ENCODE data around the gene SPG11.
A peak's percentile ranks its signal among the peaks of the same experiment; 100 is the strongest.
"Not testable (repeated sequence)": the region's sequence is repeated elsewhere in the genome, so short reads cannot be mapped to it uniquely, and the experiment has no call there.

SPG11 gene, protein sequence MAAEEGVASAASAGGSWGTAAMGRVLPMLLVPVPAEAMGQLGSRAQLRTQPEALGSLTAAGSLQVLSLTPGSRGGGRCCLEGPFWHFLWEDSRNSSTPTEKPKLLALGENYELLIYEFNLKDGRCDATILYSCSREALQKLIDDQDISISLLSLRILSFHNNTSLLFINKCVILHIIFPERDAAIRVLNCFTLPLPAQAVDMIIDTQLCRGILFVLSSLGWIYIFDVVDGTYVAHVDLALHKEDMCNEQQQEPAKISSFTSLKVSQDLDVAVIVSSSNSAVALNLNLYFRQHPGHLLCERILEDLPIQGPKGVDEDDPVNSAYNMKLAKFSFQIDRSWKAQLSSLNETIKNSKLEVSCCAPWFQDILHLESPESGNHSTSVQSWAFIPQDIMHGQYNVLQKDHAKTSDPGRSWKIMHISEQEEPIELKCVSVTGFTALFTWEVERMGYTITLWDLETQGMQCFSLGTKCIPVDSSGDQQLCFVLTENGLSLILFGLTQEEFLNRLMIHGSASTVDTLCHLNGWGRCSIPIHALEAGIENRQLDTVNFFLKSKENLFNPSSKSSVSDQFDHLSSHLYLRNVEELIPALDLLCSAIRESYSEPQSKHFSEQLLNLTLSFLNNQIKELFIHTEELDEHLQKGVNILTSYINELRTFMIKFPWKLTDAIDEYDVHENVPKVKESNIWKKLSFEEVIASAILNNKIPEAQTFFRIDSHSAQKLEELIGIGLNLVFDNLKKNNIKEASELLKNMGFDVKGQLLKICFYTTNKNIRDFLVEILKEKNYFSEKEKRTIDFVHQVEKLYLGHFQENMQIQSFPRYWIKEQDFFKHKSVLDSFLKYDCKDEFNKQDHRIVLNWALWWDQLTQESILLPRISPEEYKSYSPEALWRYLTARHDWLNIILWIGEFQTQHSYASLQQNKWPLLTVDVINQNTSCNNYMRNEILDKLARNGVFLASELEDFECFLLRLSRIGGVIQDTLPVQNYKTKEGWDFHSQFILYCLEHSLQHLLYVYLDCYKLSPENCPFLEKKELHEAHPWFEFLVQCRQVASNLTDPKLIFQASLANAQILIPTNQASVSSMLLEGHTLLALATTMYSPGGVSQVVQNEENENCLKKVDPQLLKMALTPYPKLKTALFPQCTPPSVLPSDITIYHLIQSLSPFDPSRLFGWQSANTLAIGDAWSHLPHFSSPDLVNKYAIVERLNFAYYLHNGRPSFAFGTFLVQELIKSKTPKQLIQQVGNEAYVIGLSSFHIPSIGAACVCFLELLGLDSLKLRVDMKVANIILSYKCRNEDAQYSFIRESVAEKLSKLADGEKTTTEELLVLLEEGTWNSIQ (N-terminal part only)

DNA sequence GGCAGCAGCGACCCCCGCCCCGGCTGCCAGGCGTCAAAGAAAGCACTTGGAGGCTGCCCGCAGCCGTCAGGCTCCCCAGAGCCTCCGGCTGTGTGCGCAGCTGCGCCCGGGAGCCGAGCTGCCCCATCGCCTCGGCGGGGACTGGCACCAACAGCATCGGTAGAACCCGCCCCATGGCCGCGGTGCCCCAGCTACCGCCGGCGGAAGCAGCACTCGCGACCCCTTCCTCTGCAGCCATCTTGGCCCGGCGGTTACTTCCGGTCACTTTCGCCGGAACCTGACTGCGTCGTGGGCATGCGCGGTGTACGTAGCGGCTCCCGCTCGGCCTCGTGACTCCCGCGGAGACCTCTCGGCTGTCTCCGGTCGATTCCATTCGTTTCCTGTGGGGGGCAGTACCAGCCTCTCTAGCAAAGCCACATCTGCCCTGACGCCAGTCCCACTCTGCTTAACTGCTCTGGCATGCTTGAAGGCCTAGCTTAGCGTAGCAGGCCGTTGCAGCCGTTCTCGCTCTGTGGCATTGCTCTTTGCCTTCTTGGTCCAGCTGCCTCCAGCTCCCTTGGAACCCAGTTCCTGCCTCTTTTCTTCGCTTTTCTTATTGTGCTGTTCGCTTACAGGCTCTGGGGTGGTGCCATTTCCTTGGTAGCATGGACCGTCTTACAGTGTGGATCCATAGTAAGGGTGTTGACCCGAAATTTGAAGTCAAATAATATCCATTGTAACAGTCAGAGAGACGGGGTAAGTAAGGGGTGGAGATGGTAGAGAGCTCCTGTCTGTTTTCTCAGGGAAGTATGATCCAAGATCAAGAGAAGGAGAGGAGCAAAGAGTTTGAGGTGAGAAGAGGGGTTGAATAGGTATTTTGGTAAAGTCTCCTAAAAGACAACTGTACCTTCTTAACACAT lies at the start of gene SPG11:
Gene SPG11 (minus strand): TSS at position 253 of the 899 bp plus-strand sequence. CDS start 15 bp downstream, at position 238.
- DNase-seq: peak; percentile 98

DNA sequence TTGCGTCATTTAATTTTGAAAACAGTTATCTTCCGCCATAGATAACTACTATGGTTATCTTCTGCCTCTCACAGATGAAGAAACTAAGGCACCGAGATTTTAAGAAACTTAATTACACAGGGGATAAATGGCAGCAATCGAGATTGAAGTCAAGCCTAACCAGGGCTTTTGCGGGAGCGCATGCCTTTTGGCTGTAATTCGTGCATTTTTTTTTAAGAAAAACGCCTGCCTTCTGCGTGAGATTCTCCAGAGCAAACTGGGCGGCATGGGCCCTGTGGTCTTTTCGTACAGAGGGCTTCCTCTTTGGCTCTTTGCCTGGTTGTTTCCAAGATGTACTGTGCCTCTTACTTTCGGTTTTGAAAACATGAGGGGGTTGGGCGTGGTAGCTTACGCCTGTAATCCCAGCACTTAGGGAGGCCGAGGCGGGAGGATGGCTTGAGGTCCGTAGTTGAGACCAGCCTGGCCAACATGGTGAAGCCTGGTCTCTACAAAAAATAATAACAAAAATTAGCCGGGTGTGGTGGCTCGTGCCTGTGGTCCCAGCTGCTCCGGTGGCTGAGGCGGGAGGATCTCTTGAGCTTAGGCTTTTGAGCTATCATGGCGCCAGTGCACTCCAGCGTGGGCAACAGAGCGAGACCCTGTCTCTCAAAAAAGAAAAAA lies 49.0 kb upstream of the SPG11 start:
- DNase-seq: peak; percentile 74

DNA sequence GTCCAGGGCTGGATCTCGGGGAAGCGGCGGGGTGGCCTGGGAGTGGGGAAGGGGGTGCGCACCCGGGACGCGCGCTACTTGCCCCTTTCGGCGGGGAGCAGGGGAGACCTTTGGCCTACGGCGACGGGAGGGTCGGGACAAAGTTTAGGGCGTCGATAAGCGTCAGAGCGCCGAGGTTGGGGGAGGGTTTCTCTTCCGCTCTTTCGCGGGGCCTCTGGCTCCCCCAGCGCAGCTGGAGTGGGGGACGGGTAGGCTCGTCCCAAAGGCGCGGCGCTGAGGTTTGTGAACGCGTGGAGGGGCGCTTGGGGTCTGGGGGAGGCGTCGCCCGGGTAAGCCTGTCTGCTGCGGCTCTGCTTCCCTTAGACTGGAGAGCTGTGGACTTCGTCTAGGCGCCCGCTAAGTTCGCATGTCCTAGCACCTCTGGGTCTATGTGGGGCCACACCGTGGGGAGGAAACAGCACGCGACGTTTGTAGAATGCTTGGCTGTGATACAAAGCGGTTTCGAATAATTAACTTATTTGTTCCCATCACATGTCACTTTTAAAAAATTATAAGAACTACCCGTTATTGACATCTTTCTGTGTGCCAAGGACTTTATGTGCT lies 48.4 kb upstream of the SPG11 start:
- DNase-seq: peak; percentile 70

DNA sequence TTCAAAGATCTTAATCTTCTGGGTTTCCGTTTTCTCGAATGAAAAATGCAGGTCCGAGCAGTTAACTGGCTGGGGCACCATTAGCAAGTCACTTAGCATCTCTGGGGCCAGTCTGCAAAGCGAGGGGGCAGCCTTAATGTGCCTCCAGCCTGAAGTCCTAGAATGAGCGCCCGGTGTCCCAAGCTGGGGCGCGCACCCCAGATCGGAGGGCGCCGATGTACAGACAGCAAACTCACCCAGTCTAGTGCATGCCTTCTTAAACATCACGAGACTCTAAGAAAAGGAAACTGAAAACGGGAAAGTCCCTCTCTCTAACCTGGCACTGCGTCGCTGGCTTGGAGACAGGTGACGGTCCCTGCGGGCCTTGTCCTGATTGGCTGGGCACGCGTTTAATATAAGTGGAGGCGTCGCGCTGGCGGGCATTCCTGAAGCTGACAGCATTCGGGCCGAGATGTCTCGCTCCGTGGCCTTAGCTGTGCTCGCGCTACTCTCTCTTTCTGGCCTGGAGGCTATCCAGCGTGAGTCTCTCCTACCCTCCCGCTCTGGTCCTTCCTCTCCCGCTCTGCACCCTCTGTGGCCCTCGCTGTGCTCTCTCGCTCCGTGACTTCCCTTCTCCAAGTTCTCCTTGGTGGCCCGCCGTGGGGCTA lies 47.8 kb upstream of the SPG11 start, which contains the start of the genes B2M and PATL2:
Gene B2M (plus strand): TSS at position 422 of the 647 bp plus-strand sequence. CDS start 30 bp downstream, at position 452.
Gene PATL2 (minus strand): TSS at position 228 of the 647 bp plus-strand sequence. CDS start 34,833 bp downstream, outside the sequence.
- DNase-seq: peak; percentile 97

DNA sequence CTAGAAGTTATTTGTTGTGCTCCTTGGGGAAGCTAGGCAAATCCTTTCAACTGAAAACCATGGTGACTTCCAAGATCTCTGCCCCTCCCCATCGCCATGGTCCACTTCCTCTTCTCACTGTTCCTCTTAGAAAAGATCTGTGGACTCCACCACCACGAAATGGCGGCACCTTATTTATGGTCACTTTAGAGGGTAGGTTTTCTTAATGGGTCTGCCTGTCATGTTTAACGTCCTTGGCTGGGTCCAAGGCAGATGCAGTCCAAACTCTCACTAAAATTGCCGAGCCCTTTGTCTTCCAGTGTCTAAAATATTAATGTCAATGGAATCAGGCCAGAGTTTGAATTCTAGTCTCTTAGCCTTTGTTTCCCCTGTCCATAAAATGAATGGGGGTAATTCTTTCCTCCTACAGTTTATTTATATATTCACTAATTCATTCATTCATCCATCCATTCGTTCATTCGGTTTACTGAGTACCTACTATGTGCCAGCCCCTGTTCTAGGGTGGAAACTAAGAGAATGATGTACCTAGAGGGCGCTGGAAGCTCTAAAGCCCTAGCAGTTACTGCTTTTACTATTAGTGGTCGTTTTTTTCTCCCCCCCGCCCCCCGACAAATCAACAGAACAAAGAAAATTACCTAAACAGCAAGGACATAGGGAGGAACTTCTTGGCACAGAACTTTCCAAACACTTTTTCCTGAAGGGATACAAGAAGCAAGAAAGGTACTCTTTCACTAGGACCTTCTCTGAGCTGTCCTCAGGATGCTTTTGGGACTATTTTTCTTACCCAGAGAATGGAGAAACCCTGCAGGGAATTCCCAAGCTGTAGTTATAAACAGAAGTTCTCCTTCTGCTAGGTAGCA lies 47.0 kb upstream of the SPG11 start:
- DNase-seq: peak; percentile 76

DNA sequence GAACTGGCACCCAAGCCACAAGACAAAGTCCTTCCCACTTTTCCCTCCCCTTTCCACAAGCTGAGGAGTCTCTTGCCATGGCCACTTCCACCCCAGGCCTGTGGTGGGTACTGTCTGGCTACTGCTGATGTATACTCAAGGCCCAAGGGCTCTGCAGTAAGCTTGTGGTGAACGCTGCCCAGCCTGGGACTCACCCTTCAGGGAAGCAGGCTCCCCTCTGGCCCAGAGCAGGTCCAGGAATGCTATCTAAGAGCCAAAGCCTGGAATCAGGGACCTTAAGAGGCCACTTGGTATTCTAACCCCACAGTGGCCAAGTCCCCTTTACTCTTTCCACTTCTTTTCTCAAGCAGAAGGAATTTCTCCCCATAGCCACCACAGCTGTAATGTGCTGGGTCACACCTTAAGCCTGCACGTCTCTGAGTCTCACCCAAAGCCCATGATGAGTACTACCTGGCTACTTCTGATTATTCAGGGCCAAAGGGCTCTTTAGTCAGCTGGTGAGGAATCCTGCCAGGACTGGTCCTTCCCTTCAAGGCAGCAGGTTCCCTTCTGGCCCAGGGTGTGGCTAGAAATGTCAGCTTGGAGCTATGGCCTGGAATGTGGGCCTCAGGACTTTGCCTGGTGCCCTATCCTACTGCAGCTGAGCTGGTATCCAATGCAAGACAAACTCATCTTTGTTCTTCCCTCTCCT lies 43.6 kb upstream of the SPG11 start:
- DNase-seq: no peak

DNA sequence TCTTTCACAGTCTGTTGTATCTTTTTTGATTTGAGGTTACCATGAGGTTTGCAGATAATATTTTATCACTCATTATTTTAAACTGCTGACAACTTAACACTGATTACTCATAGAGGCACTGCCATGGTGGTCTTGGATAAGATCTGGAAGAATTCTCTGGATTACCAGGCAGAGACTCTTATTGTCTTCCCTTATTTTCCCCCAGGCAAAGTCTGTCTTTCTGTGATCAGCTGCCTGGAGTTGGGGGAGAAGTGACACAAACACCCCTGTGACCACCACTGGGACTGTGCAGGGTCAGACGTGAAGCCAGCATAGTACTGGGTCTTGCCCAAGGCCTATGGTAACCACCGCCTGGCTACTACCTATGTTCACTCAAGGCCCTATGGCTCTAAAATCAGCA lies 42.9 kb upstream of the SPG11 start:
- DNase-seq: no peak

DNA sequence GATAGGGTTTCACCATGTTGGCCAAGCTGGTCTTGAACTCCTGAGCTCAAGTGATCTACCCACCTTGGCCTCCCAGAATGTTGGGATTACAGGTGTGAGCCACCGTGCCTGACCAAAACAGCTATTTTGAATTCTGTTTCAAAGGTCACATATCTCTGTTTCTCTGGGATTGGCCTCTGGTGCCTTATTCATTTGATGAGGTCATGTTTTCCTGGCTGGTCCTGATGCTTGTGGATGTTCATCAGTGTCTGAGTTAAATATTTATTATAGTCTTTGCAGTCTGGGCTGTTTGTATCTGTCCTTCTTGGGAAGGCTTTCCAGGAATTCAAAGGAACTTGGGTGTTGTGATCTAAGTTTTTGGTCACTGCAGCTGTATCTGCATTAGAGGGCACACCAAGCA lies 42.5 kb upstream of the SPG11 start:
- DNase-seq: no peak

DNA sequence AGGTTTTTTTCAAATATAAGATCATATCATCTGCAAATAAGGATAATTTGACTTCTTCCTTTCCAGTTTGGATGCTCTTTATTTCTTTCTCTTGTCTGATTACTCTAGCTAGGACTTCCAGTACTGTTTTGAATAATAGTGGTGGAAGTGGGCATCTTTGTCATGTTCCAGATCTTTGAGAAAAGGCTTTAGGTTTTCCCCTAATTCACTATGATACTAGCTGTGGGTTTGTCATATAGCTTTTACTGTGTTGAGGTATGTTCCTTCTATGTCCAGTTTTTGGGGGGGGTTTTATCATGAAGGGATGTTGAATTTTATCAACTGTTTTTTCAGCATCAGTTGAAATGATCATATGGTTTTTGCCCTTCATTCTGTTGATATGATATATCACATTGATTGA lies 37.2 kb upstream of the SPG11 start:
- not testable (repeated sequence) for DNase-seq

DNA sequence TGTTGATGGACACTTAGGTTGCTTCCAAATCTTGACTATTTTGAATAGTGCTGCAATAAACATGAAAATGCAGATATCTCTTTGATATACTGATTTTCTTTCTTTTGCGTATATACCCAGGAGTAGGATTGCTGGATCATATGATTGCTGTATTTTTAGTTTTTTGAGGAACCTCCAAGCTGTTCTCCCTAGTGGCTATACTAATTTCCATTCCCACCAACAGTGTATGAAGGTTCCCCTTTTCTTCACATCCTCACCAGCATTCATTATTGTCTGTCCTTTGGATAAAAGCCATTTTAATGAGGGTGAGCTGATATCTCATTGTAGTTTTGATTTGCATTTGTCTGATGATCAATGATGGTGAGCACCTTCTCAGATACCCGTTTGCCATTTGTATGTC lies 35.2 kb upstream of the SPG11 start:
- DNase-seq: no peak

DNA sequence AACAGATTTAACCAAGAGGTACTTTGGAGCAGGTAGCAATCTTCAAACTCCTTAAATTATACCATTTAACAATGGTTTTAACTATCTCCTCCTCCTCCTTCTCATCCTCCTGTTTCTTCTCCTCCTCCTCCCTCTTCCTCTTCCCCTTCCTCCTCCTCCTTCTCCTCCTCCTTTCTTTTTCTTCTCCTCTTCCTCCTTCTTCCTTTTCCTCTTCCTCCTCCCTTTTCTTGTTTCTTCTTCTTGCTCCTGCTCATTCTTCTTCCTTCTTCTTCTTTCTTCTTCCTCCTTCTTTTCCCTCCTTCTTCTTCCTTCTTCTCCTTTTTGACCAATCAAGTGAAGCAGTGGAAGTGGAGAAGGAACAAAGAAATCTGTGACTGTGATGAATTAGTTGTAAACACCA lies 33.6 kb upstream of the SPG11 start:
- no peak for DNase-seq

DNA sequence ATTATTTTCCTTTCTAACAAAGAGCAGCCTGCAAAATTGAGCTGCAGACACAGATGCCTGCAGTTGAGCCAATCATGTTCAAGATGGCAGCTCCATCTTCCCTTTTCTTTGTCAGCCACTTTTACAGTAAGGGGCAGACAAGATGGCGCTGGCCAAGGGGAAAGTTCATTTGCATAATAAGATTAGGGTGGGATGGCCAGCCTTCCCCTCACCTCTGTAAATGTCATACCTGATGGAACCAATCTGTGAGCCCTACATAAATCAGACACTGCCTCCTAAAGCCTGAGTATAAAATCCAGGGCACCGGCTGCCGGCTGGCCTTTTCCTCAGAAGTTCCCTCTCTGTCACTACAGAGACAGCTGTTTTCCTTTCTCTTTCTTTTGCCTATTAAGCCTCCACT lies 31.8 kb upstream of the SPG11 start:
- no peak for DNase-seq

DNA sequence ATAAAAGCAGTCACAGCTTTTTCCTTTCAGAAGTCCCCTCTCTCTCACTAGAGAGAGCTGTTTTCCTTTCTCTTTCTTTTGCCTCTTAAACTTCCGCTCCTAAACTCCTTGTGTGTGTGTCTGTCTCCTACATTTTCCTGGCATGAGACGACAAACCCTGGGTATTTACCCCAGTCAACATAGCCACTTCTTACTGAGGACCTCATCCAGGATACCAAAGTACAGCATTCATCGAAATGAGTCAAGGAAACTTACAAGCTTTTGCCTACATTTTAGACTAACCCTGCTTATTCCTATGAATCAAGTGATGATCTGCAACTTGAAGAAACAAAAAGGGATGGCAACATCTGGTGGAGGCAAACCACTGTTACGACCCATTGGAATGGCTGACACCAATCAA lies 31.0 kb upstream of the SPG11 start:
- DNase-seq: no peak

DNA sequence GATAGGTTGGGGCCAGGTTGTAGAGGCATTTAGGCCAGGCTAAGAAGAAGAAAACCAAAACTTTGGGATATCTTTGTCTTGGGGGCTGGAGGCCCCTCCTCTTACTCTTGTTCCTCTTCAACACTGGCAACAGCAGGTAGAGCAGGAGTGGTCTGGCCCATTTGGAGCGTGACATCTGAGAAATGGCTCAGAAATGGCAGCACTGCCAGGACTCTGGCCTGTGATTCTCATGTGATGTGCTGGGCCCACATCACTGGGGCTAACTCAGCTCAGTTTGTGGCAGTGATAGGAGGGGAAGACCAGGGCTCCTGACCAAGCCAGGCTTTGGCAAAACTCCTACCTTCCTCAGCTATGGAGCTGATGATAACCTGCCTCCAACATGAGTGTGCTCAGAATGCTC lies 29.2 kb upstream of the SPG11 start:
- no peak for DNase-seq

DNA sequence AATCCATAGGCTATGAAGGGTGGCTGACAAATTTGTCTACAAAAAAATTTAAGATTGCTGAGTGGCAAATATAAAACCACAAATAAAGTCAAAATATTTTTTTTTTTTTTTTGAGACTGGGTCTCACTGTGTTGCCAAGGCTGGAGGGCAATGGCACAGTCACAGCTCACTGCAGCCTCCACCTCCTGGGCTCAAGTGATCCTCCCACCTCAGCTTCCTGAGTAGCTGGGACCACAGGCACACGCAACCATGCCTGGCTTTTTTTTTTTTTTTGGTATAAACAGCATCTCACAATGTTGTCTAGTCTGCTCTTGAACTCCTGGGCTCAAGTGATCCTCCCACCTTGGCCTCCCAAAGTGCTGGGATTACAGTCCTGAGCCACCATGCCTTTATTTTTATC lies 26.8 kb upstream of the SPG11 start:
- DNase-seq: peak; percentile 43

DNA sequence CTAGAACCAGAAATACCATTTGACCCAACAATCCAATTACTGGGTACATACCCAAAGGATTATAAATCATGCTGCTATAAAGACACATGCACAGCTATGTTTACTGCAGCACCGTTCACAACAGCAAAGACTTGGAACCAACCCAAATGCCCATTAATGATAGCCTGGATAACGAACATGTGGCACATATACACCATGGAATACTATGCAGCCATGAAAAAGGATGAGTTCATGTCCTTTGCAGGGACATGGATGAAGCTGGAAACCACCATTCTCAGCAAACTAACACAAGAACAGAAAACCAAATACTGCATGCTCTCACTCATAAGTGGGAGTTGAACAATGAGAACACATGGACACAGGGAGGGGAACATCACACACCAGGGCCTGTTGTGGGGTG lies 25.9 kb upstream of the SPG11 start:
- not testable (repeated sequence) for DNase-seq

DNA sequence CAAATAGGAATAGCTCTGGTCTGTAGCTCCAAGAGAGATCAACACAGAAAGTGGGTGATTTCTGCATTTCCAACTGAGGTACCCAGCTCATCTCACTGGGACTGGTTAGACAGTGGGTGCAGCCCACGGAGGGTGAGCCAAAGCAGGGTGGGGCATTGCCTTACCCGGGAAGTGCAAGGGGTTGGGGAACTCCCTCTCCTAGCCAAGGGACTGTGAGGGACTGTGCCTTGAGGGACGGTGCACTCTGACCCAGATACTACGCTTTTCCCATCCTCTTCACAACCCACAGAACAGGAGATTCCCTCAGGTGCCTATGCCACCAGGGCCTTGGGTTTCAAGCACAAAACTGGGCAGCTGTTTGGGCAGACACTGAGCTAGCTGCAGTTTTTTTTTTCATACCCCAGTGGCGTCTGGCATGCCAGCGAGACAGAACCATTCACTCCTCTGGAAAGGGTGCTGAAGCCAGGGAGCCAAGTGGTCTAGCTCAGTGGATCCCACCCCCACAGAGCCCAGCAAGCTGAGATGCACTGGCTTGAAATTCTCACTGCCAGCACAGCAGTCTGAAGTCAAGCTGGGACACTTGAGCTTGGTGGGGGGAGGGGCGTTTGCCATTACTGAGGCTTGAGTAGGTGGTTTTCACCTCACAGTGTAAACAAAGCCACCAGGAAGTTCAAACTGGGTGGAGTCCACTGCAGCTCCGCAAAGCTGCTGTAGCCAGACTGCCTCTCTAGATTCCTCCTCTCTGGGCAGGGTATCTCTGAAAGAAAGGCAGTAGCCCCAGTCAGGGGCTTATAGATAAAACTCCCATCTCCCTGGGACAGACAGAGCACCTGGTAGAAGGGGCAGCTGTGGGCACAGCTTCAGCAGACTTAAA lies 19.6 kb upstream of the SPG11 start:
- DNase-seq: peak; percentile 88
